GM21529 (cell line): ENCODE results near the gene ADAM23.

Experiments used
- ATAC-seq: cut with Tn5 transposase; IDR thresholded peaks from one replicate; pipeline ENCODE4 v1.9.1; 2021; ENCODE audit not compliant: unreplicated experiment

ADAM23 gene

DNA sequence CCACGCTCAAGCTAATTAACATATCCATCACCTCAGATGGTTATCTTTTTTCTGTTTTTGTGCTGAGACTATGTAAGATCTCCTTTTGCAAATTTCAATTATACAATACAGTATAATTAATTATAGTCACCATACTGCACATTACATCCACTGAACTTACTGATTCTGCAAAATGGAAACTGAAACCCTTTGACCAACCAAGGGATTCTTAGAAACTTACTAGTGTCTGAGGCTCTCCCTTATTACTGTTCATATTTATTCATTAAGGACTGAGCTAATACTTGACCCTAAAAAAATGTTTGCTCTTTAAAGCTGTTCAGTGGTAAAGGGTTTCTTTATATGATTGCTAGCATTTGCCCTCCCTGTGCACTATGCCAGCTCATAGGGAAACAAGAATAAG lies 50.7 kb downstream of the ADAM23 start:
- no peak for ATAC-seq

DNA sequence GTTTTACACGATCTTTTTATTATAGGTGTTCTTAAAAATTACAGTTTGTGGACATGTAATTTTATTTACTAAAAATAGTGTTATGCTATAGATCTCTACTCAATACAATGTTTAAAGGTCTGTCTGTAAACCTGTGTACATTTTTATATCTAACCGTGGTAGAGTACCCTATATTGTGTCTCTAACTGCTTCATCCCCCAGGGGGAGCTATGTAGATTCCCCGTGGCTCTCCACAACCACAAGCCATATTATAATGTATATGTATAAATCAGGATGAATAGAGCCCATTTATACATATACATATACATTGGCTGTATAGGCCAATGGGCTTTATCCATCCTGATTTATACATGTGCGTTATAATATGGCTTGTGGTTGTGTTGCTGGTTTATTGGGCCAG lies 59.4 kb downstream of the ADAM23 start:
- no peak for ATAC-seq

DNA sequence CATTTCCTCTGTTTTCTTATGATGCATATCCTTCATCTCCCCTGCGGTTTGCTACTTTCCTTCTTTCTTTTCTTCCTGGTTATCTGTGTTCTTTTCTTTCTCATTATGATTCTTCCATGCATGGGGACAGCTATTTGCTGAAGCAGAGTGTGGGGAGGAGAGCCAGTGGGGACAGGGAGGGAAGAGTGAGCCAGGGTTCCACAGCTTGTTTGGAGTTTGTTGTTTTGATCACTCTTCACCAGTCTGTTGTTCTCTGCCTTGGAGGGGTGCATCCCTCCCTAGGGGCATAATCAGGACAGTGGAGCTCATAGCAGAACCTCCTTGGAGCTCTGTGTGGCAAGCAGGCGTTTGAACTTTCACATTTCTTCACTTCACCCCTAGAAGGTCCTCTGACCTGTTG lies 68.0 kb downstream of the ADAM23 start:
- ATAC-seq, result no peak

DNA sequence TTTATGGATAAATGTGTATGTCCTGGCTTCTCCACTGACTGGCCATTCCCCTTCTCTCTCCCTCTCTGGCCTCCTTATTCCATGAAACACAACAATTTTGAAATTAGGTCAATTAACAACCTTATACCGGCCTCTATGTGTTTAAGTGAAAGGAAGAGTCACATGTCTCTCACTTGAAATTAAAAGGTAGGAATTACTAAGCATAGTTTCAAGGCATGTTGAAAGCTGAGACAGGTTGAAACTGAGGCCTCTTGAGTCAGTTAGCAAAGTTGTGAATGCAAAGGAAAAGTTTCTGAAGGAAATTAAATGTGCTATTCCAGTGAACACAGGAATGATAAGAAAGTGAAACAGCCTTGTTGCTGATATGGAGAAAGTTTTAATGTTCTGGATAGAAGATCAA lies 69.7 kb downstream of the ADAM23 start:
- ATAC-seq, result no peak

DNA sequence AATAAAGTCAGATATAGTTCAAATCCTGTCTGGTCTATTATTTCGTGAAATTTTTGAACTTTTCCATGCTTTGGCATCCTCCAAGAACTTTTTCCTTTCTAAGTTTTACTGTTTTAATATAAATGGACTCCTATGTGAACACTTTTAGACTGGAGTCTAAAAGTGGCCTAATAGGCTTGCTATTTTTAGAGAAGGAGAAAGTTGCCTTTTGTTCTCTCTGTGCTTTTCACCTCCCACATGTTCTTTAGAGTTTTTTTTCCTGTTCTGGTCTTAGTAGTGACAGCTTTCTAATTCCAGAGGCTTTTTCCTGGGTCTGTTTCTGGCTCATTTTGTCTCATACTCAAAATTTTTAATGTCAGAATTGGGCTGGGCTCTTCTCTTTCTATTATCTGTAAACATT lies 72.2 kb downstream of the ADAM23 start:
- ATAC-seq, result no peak

DNA sequence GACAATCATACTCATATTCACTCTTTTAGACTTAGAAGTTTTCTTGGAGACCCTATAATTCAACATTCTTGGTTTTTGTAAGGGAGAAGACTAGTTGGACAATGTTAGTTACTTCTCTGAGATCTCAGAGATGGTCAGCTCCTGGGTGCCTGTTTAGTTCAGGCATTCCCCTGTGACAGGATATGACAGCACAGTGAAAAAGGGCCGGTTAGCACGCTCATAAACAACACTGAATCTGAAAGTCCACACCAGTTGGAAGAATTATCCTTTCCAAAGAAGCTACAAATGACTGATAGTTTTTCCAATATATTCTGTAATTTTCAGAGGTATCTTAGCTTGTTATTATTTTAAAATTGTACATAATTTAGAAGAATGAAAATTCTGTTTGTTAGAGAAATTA lies 75.7 kb downstream of the ADAM23 start:
- ATAC-seq, result no peak

DNA sequence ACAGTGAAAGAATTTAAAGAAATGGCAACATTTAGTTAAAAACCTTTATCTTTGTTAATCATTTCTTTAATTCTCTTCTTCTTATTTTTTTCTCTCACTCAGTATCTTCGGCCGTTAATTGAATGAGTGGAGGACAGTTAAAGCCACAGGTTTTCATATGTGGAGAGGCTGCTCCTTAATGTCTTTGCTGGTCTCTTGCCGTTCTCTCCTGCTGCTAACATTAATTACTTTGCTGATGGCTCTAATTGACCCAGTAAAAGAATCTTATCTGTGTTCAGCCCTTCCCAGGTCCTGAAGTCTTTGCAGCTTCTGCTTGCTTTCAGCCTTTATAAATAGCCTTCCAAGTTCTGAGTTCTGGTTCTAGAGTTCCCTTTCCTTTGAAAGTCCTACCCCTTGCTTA lies 77.1 kb downstream of the ADAM23 start:
- ATAC-seq, result no peak

DNA sequence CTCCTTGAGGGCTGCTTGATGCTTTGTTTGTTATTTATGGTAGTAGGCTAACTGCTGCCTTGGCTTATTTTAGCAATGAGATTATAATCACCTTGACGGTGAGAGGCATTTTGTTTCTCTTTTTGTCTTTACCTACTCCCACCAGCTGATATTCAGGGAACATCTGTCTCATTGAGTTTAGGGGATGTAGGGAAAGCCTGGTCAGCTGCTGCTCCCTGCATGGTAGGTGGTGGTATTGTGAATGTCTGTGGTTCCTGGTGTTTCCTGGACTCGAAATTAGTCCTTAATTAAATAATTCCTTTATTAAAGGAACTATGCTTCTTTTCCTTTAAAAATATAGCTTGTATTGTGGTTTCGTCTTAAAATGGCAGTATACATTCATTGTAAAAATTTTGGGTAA lies 77.8 kb downstream of the ADAM23 start:
- no peak for ATAC-seq

DNA sequence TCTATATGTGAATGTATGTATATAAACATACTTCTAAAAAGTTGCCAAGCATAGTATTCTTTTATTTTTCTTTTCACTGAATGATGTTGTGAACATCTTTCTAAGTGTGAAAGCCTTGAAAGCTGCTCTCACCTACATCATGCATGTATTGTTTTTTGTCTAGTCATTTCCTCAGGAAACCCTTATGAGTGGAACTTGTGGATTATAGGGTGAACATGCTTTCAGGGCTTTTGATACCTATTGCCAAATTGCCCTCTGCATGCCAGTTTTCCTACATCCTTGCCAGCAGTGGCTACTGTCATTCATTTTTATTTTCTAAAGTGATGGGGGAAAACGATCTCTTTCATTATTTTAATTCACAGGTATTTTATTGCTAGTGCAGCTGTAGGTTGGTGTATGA lies 78.3 kb downstream of the ADAM23 start:
- ATAC-seq, result no peak

DNA sequence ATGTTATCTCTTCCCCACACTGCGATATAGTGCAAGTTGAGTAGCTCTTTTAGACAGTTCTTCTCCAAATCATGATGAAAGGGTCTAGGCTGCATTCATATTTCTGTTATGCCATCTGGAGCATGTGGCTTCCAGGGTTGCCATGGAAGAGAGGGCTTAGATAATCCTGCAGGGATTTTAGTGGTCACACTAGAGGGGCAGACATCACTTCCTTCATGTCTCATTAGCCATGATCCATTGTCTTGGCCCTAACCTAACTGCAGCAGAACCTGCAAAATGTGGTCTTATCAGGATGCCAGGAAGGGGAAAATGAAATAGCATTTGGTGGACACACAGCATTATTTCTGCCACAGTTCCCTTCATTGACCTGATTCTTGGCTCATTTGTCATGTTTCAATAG lies 83.1 kb downstream of the ADAM23 start:
- ATAC-seq, result no peak

DNA sequence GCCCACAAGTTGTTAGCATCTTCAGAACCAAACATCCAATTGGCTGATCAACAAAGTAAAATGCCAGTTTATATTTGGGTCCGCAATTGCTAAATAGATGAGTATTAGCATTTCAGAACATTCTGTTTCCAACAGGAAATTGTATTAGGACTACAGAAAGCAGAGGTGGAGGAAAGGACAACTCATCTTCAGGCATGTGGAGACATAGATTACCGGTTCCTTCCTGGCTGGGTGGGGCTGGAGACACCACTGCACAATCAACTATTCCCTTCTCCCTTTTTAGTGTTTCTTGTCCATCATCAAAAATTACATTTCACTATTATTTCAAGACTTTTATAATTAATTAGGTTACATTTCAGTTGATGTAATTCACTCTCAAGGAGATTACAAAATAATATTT lies 83.8 kb downstream of the ADAM23 start:
- ATAC-seq, result no peak

DNA sequence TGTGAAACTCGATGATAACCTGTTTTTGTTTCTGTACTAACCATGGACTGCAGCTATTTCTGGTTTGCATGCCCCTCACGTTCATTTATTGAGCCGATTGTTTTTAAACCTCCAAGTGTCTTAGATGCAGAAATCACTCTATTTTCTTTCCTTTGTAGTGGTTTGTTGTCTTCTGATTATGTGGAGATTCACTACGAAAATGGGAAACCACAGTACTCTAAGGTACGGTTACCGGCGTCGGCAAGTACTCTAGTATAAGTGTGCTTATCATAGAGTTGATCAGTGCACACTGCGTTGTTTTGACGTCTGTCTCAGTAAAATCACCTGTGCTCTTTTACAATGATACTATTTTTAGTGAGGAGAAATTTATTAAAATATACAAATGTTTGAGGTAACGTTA lies 87.4 kb downstream of the ADAM23 start:
- no peak for ATAC-seq

DNA sequence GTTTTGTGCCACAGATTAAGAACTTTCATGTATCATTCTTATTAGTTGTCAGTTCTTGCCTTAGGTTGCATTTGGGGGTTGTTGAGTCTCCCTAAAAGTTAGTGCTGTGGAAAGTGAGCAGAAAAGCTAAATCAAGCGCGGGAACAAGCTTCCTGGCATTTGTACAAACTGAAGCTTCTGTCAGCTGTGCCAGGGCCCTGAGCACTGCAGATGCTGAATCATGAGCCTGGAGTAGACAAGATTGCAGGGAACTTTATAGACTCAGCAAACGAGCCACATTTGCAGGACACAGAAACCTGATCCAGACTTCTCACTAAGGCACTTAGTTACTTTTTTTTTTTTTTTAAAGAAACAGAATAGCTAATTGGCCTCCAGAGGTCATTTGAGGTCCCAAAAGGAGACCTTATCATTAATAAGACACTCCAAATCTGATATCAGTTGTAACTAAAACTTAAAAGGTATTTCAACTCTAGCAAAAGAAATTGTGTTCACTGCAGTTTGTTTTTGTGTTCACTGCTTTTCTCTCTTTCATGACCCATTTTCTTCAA lies 88.7 kb downstream of the ADAM23 start:
- ATAC-seq, result no peak

DNA sequence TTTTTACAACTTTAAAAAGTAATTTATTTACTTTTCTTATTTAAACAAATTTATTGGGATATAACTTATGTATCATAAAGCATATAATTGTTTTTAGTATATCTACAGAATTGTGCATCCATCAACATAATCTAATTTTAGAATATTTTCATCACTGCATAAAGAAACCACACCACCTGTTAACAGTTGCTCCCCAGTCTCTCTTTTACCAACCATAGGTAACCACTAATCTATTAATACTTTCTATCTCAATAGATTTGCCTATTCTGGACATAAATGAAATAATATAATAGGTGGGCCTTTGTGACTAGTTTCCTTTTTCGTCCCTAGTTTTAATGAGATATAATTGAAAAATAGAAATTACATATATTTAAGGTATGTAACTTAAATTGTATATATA lies 90.6 kb downstream of the ADAM23 start:
- no peak for ATAC-seq

DNA sequence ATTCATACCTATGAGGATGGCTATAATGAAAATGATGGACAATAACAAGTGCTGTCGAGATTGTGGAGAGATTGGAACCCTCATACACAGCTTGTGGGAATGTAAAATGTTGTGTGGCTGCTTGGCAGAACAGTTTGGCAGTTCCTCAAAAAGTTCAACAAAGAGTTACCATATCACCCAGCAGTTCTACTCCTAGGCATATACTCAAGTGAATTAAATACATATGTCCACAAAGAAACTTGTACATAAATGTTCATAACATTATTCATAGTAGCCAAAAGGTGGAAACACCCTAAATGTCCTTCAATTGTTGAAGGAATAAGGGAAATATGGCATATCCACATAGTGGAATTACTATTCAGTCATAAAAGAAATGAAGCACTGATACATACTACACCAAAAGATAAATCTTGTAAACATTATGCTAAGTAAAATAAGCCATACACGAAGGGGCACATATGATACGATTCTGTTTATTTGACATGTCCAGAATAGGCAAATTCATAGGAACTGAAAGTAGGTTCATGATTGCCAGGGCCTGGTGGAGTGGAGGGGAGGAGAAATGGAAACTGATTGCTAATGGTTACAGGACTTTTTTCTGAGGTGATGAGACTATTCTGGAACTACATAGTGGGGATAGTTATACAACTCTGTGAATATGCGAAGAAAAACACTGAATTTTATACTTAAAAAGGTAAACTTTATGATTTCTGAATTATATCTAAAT lies 92.1 kb downstream of the ADAM23 start:
- peak; percentile 70 for ATAC-seq

DNA sequence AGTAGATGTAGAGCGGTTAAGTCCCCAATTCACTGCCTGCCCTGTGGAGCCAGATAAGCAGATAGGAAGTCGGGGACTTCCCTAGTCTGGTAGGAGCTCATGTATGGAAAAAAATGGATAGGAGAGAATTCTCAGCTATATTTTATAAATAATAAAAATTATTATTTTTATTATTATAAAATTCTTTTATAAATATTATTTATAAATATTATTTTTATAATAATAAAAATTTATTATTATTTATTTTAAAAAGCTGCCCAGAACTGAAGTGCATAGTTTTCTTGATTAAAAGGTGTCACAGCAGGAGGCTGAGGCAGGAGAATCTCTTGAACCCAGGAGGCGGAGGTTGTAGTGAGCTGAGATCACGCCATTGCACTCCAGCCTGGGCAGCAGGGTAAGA lies 97.4 kb downstream of the ADAM23 start:
- ATAC-seq, result no peak

DNA sequence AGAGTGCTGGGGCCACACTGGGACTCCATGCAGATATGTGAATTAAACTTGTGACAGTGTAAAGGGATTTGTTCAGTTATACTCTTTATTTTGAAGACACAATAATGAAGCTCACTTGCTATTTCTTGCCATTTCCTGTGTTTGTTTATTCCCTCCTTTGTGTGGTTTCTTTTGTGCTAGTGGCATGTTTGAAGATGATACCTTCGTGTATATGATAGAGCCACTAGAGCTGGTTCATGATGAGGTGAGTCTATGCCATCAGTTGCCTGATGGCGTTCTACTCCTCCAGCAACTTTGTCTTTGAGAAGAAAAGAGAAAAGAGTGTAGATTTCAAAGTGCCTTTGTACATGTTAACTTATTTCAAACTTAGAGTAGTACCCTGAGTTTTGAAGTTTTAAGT lies 99.7 kb downstream of the ADAM23 start:
- ATAC-seq, result no peak

DNA sequence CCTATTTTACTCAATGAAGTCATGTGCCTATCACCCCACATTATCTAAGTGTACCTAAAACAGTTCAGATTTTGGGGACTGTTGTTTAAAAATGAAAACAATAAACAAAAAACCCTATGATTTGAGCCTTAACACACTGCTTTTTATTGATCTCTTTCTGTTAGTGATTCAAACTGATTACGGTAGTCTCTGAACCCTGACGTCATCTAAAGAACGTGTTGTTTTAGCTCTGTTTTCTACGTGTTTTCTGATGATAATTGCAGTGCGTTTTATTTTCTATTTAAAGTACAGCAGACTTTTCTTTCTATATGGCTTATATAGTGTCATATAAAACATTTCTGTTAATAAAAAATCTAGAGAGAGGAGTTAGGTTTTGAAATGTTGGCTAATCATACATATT lies 105.1 kb downstream of the ADAM23 start:
- no peak for ATAC-seq

DNA sequence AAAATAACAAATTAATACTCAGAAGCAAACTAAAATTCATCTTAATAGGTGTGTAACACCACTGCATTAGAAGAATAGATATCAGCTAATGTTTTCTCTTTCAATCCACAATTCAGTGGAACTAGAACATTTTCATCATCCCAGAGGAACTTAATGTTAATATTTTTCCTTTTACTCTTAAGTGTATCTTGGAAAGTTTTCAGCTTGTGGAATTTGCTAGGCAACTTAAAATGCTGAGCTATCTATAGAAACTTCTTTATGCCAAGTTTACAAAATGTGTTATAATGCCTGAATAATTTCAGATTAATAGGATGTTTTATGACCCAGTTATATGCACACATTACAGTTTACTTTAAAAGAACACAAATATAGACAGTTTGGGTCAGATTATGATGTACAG lies 112.4 kb downstream of the ADAM23 start:
- no peak for ATAC-seq

DNA sequence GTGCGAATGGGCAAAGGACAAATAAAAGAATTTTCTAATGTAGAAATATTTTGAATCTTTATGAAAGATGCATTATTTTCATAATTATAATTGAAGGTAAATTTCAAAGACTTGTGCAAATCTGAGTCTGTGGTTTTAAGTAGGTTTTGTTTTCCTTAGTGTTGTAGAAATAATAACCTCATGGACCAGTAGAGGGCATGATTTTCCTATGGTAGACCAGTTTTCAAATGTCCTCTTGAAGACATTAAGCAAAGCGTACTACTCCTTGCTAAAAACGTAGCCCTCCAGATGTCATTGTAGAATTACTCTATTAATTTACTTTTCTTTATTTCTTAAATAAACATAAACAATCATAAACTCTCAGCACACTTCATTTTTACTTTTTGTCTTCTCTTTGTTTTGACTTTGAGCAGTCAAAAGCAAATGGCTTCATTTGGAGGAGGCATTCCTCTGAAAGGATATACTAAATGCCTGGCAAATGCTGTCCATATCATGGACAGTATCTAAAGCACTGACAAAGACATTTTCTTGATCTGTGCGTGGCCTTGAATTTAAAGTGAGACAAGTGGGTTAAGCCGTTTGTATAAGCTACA lies 113.1 kb downstream of the ADAM23 start:
- peak; percentile 63 for ATAC-seq

DNA sequence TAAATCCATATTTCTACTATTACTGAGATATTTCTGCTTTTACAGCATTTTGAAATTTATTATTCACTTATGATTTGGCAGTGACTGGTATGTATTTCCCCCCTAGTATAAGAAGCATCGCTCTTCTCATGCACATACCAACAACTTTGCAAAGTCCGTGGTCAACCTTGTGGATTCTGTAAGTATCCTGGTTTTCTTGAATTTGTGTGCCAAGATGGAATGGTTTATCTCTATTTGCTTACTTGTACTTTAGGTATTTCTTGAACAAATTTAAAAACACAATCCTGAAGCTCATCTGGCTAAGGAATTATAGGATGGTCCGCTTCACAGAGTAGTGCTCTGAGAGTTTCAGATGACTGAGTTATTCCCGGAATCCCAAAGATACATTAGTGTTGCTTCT lies 114.0 kb downstream of the ADAM23 start:
- no peak for ATAC-seq

DNA sequence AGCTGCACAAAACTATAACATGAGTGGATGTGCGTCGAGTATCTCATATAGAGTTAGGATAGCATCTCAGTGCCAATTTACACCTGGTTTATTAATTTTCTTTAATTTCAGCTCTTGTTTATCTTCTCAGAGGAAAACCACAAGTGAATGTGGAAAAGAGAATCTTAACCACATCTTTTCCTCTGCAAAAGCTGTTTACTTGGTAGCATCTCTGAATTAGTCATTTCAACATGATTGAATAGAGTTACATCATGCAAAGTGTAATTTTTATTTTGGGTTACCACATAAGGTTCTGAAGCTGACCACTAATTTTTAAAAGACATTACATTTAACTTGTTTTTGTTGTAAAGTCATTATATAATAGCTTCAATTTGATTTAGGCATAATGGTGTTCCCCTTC lies 115.2 kb downstream of the ADAM23 start:
- no peak for ATAC-seq

DNA sequence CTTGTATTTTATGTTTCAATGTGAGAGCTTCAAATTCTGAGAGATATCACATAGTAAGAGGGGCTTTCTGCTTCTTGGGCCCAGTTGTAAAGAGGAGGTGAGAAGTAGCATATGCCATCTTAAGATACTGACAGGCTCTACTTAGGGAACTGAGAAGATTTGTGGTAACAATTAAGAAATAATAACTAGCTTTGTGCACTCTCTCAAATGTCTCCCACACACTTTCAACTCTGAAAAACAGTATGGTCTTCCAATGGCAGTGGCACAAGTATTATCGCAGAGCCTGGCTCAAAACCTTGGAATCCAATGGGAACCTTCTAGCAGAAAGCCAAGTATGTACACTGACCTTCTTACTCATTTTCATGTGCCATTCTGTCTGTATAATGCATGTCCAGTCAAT lies 118.6 kb downstream of the ADAM23 start:
- no peak for ATAC-seq
